ENCODE measurements around the gene RUNX1. TPM values are rescaled to one million over a fixed set of nuclear protein-coding genes. Genes with fewer than 3 reads are reported as not detected.

Gene RUNX1
- total and polyA plus RNA-seq, 2 donors (not counting 1 experiment from before 2014, with no cell fraction given) = 26.3 to 73.0 TPM

DNA sequence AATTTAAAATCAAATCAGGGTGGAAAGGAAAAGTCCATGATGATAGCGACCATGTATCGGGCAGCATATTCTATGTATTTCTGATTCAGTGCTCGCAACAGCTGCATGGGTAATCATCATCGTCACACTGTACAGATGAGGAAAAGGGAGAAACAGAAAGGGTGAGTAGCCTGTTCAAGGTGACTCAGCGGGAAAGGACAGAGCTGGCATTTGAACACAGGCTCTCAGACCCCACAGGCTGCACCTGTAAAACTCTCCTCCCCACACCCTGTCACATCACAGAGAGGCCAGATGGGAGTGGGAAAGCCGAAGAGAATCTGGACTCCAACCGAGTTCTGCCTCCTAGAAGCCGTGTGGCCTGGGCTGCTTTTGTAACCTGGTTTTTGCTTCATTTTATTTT, 14.0 kb downstream of the RUNX1 start:
- peaks cover 52% of the 10 kb centered on the region for H3K4me1 Mint-ChIP-seq
- no peak for DNase-seq

DNA sequence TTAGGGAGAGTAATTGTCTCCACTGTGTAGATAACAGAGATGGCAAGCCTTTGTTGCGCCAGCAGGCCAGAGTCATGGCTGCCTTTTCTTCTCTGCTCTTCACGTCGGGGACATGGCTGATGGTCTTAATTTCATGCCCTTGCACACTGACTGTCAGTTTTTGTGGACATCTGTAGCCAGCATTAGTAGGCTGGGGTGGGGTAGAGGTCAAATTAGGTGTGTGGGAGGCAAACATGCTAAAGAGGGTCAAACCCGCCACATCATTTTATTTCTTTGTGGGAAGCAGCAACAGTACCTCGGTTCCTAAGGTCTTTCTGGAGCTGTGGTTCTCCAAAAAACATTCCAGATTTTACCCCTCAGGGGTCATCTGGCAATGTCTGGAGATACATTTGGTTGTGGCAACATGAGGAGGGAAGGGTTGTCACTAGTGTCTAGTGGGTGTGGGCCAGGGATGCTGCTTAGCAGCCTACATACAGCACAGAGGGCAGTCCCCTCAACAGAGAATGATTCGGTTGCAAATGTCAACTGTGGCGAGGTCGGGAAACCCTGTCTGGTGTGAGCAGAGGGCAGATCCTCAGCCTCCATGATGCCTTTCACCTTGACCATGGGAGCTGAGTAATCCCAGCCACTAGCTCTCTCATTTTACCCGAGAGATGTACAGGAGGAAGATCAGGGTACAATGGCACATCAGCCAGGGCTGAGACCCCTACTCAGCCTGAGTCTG, 14.7 kb downstream of the RUNX1 start:
- Mint-ChIP-seq H3K4me1 (peaks cover 48% of the 10 kb centered on the region), H3K27me3 (no peaks in the 10 kb centered on the region), H3K27ac (no peak overlapping the region), H3K9me3 (ENCODE audit: insufficient read depth) (no peaks in the 10 kb centered on the region), H3K4me3 (no peak overlapping the region)
- Histone ChIP-seq H3K4me1 (ENCODE audit: control insufficient read depth in 2 of 2, insufficient read depth in 2 of 2, low read length in 2 of 2) (peaks cover 0 to 14% of the 10 kb centered on the region in 2 donors), H3K9me3 (ENCODE audit: control extremely low read depth in 1 of 3, control insufficient read depth in 2 of 3, insufficient read depth in 1 of 3, low read length in 2 of 3) (no peaks in the 10 kb centered on the region), H3K27ac (ENCODE audit: low read length in 2 of 2) (no peak overlapping the region), H4K20me1 (ENCODE audit: control insufficient read depth, insufficient read depth, low read length, poor library complexity, severe bottlenecking) (peaks cover 81% of the 10 kb centered on the region), H3K4me2 (replicated peaks; ENCODE audit: low read depth, low read length, poor library complexity, severe bottlenecking) (no peak overlapping the region), H3K27me3 (replicated peaks in 1 of 4; ENCODE audit: control extremely low read depth in 1 of 4, control insufficient read depth in 3 of 4, insufficient read depth in 4 of 4, low read length in 3 of 4) (no peaks in the 10 kb centered on the region), H3K4me3 (ENCODE audit: control extremely low read depth in 1 of 5, extremely low read depth in 1 of 5, insufficient read depth in 1 of 5, low read depth in 2 of 5, low read length in 4 of 5) (no peak overlapping the region), H3K79me2 (ENCODE audit: control insufficient read depth, insufficient read depth, low read length) (peaks cover 99% of the 10 kb centered on the region), H2AFZ (ENCODE audit: insufficient read depth, low read depth, low read length, poor library complexity, severe bottlenecking) (no peak overlapping the region), H3K36me3 (replicated peaks in 1 of 2; ENCODE audit: control extremely low read depth in 1 of 2, control insufficient read depth in 1 of 2, extremely low read depth in 1 of 2, insufficient read depth in 2 of 2, low read length in 1 of 2) (peaks cover 1 to 42% of the 10 kb centered on the region in 2 experiments), H3K9ac (ENCODE audit: low read length) (no peak overlapping the region)
- no peak for ATAC-seq (ENCODE audit: low read depth)
- DNase-seq = no peak
- intact Hi-C loops (cut with micrococcal nuclease) = no loop called here
- WGBS (ENCODE audit: insufficient coverage) = 93% methylated on average over 5 of the region's 9 CpGs
- CTCF ChIA-PET = no interaction called here
- POLR2A ChIA-PET = no interaction called here
- no peak for TF ChIP-seq EZH2 (IDR thresholded peaks at IDR 0.05; ENCODE audit: borderline replicate concordance, insufficient read depth, low read depth, low read length, poor library complexity, severe bottlenecking)
- TF ChIP-seq, protein P1, sequence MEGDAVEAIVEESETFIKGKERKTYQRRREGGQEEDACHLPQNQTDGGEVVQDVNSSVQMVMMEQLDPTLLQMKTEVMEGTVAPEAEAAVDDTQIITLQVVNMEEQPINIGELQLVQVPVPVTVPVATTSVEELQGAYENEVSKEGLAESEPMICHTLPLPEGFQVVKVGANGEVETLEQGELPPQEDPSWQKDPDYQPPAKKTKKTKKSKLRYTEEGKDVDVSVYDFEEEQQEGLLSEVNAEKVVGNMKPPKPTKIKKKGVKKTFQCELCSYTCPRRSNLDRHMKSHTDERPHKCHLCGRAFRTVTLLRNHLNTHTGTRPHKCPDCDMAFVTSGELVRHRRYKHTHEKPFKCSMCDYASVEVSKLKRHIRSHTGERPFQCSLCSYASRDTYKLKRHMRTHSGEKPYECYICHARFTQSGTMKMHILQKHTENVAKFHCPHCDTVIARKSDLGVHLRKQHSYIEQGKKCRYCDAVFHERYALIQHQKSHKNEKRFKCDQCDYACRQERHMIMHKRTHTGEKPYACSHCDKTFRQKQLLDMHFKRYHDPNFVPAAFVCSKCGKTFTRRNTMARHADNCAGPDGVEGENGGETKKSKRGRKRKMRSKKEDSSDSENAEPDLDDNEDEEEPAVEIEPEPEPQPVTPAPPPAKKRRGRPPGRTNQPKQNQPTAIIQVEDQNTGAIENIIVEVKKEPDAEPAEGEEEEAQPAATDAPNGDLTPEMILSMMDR (IDR thresholded peaks at IDR 0.05) = no peak

More for the DNA sequence above, 14.0 kb downstream of the RUNX1 start:
- ATAC-seq (ENCODE audit: low read depth) = no peak
- ChIA-PET POLR2A (interaction anchor here (1.0 kb wide), 1 partner anchor 12 kb away, joined by 3 read pairs; no protein-coding TSS in a partner anchor), CTCF (no interaction called here)
- Histone ChIP-seq H3K27ac (ENCODE audit: low read length in 2 of 2) (no peak overlapping the region), H3K4me3 (ENCODE audit: control extremely low read depth in 1 of 5, extremely low read depth in 1 of 5, insufficient read depth in 1 of 5, low read depth in 2 of 5, low read length in 4 of 5) (no peak overlapping the region), H3K27me3 (replicated peaks in 1 of 4; ENCODE audit: control extremely low read depth in 1 of 4, control insufficient read depth in 3 of 4, insufficient read depth in 4 of 4, low read length in 3 of 4) (no peaks in the 10 kb centered on the region), H3K9ac (ENCODE audit: low read length) (no peak overlapping the region), H4K20me1 (ENCODE audit: control insufficient read depth, insufficient read depth, low read length, poor library complexity, severe bottlenecking) (peaks cover 78% of the 10 kb centered on the region), H3K4me2 (replicated peaks; ENCODE audit: low read depth, low read length, poor library complexity, severe bottlenecking) (no peak overlapping the region), H3K36me3 (replicated peaks in 1 of 2; ENCODE audit: control extremely low read depth in 1 of 2, control insufficient read depth in 1 of 2, extremely low read depth in 1 of 2, insufficient read depth in 2 of 2, low read length in 1 of 2) (peaks cover 0 to 42% of the 10 kb centered on the region in 2 experiments), H3K79me2 (ENCODE audit: control insufficient read depth, insufficient read depth, low read length) (peaks cover 99% of the 10 kb centered on the region), H2AFZ (ENCODE audit: insufficient read depth, low read depth, low read length, poor library complexity, severe bottlenecking) (no peak overlapping the region), H3K4me1 (ENCODE audit: control insufficient read depth in 2 of 2, insufficient read depth in 2 of 2, low read length in 2 of 2) (peaks cover 4 to 16% of the 10 kb centered on the region in 2 donors), H3K9me3 (ENCODE audit: control extremely low read depth in 1 of 3, control insufficient read depth in 2 of 3, insufficient read depth in 1 of 3, low read length in 2 of 3) (no peaks in the 10 kb centered on the region)
- H3K4me3 Mint-ChIP-seq = no peak overlapping the region
- intact Hi-C loops (cut with micrococcal nuclease) = no loop called here
- no peaks in the 10 kb centered on the region for H3K9me3 Mint-ChIP-seq (ENCODE audit: insufficient read depth)
- 96% methylated on average over 7 of the region's 8 CpGs for WGBS (ENCODE audit: insufficient coverage)
- H3K27ac Mint-ChIP-seq = no peak overlapping the region
- TF ChIP-seq, protein P1 (IDR thresholded peaks at IDR 0.05) = no peak
- TF ChIP-seq EZH2 (IDR thresholded peaks at IDR 0.05; ENCODE audit: borderline replicate concordance, insufficient read depth, low read depth, low read length, poor library complexity, severe bottlenecking) = no peak
- no peaks in the 10 kb centered on the region for H3K27me3 Mint-ChIP-seq

All from B cell (primary cell).